CD4-positive, alpha-beta T cell (primary cell): Measurements from ENCODE around the gene ATP7A. TPM values are rescaled to one million over a fixed set of nuclear protein-coding genes. Genes with fewer than 3 reads are reported as not detected.

Source experiments
- ATAC-seq: fragments of 200-7000 bp; cut with Tn5 transposase; one replicate; pipeline ENCODE4 v1.10.0; 2022; ENCODE audit warnings: mild to moderate bottlenecking; ENCODE audit not compliant: poor library complexity
- CTCF ChIA-PET: fragments of 350-600 bp; sonication (Branson Sonifier 250); formaldehyde crosslinking; loops from one replicate; lab custom pipeline; 2021; ENCODE audit warnings: antibody characterized with exemption, inconsistent platforms; lab: Charles Lee
- POLR2A ChIA-PET: fragments of 350-600 bp; sonication (Branson Sonifier 250); formaldehyde crosslinking; loops from one replicate; lab custom pipeline; 2021; ENCODE audit warnings: antibody characterized with exemption, inconsistent platforms; lab: Charles Lee
- DNase-seq, 14 experiments: peaks; one replicate each; pipeline ENCODE4 v3.0.0-alpha.2; 2013 to 2020; ENCODE audit warnings: mixed read lengths in 2 of 14
- H3K27ac ChIP-seq, 2 donors: one replicate each; pipeline versions ENCODE4 v1.5.1 to v1.7.0; 2013; ENCODE audit warnings: low read length in 2 of 2, low read depth in 1 of 2, mild to moderate bottlenecking in 1 of 2
- H3K27me3 ChIP-seq, 2 experiments: 1 replicate in 1 of 2; 2 replicates in 1 of 2; pipeline versions ENCODE4 v1.6.1 to v1.7.0; 2013; ENCODE audit warnings: low read length in 2 of 2, control low read depth in 1 of 2, mild to moderate bottlenecking in 1 of 2, moderate library complexity in 1 of 2; ENCODE audit not compliant: insufficient read depth in 2 of 2, control insufficient read depth in 1 of 2
- H3K36me3 ChIP-seq: one replicate; pipeline ENCODE4 v1.6.1; 2013; ENCODE audit warnings: low read length, control low read depth; ENCODE audit not compliant: insufficient read depth
- H3K4me1 ChIP-seq: one replicate; pipeline ENCODE4 v1.6.1; 2013; ENCODE audit warnings: low read length, control low read depth; ENCODE audit not compliant: insufficient read depth
- H3K4me3 ChIP-seq: one replicate; pipeline ENCODE4 v1.5.1; 2013; ENCODE audit warnings: mild to moderate bottlenecking, low read length, moderate library complexity
- H3K9me3 ChIP-seq, 2 experiments: 1 replicate in 1 of 2; 2 replicates in 1 of 2; pipeline versions ENCODE4 v1.6.1 to v1.7.0; 2013; ENCODE audit warnings: low read length in 2 of 2, mild to moderate bottlenecking in 2 of 2, control low read depth in 1 of 2, moderate library complexity in 1 of 2; ENCODE audit not compliant: control insufficient read depth in 1 of 2, insufficient read depth in 1 of 2
- H3K27ac Mint-ChIP-seq: one replicate; pipeline ENCODE4 v1.8.0; 2020; ENCODE audit warnings: mixed read lengths
- H3K27me3 Mint-ChIP-seq: one replicate; pipeline ENCODE4 v1.8.0; 2021; ENCODE audit warnings: mixed read lengths
- H3K36me3 Mint-ChIP-seq: one replicate; pipeline ENCODE4 v1.8.0; 2021; ENCODE audit warnings: low read depth, mixed read lengths
- H3K4me1 Mint-ChIP-seq: one replicate; pipeline ENCODE4 v1.8.0; 2021; ENCODE audit warnings: low read depth, mixed read lengths
- H3K4me3 Mint-ChIP-seq: one replicate; pipeline ENCODE4 v1.8.0; 2020; ENCODE audit warnings: mild to moderate bottlenecking, mixed read lengths
- H3K9me3 Mint-ChIP-seq: one replicate; pipeline ENCODE4 v1.8.0; 2020; ENCODE audit warnings: mixed read lengths
- intact Hi-C, 2 experiments: fragments of 100-400 bp; cut with DNase I in 1 of 2; cut with micrococcal nuclease in 1 of 2; formaldehyde crosslinking; loops; one replicate each; pipeline versions ENCODE4 v1.15.1 to v1.9.0; 2023 to 2025; cut with DNase I, micrococcal nuclease
- total RNA-seq, 174 experiments: library from RNA in 2 of 174; stranded (reverse) in 2 of 174; gene quantifications; one replicate each; pipeline ENCODE4 v1.2.3 and lab custom pipeline; 2021 to 2026
- TF ChIP-seq, protein P1 (sequence below): fragments of 200-600 bp; IDR thresholded peaks from one replicate; pipeline ENCODE4 v1.8.0; 2022; ENCODE audit warnings: antibody characterized with exemption, mild to moderate bottlenecking

ATP7A gene
- total RNA-seq, 2 experiments from 2014 or later = 12.1 to 12.8 TPM

GRCh38 chrX:78046362-78046761 is 135.9 kb downstream of the ATP7A start:
- Histone ChIP-seq H3K9me3 (no peaks in the 10 kb centered on the region), H3K36me3 (peaks cover 4% of the 10 kb centered on the region), H3K27ac (no peak overlapping the region), H3K4me3 (no peak overlapping the region), H3K27me3 (no peaks in the 10 kb centered on the region), H3K4me1 (no peaks in the 10 kb centered on the region)
- POLR2A ChIA-PET = no interaction called here
- TF ChIP-seq, protein P1, sequence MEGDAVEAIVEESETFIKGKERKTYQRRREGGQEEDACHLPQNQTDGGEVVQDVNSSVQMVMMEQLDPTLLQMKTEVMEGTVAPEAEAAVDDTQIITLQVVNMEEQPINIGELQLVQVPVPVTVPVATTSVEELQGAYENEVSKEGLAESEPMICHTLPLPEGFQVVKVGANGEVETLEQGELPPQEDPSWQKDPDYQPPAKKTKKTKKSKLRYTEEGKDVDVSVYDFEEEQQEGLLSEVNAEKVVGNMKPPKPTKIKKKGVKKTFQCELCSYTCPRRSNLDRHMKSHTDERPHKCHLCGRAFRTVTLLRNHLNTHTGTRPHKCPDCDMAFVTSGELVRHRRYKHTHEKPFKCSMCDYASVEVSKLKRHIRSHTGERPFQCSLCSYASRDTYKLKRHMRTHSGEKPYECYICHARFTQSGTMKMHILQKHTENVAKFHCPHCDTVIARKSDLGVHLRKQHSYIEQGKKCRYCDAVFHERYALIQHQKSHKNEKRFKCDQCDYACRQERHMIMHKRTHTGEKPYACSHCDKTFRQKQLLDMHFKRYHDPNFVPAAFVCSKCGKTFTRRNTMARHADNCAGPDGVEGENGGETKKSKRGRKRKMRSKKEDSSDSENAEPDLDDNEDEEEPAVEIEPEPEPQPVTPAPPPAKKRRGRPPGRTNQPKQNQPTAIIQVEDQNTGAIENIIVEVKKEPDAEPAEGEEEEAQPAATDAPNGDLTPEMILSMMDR = no peak
- CTCF ChIA-PET = no interaction called here
- Mint-ChIP-seq H3K9me3 (no peaks in the 10 kb centered on the region), H3K36me3 (peaks cover 42% of the 10 kb centered on the region), H3K27me3 (no peaks in the 10 kb centered on the region), H3K4me1 (no peaks in the 10 kb centered on the region), H3K27ac (no peak overlapping the region), H3K4me3 (no peak overlapping the region)
- ATAC-seq (no peak), DNase-seq (no peak)
- intact Hi-C loops = loop anchor here in 1 of 2 experiments (10.0 kb wide), 1 partner anchor 58 kb away; the partner anchor contains the start of gene PGK1

DNA sequence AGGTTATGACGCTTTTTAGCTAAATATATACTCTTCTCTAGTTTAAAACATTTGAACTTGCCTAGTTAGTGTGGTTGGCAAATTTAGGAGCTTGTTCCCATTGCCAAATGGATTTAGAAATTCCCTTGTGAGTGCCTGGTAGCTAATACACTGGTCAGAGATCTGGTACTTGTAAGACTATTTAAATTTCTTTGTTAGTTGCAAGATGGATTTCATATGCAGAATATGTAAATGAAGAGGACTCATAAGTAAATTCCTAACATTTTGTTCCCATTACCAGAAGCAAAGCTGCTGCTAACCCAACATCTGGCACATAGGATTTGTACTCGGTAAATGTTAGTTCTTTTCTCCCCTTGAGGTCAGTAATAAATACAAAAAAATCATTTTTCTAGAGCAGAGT is 137.6 kb downstream of the ATP7A start:
- ATAC-seq = no peak
- no peak for DNase-seq
- Mint-ChIP-seq H3K27ac (no peak overlapping the region), H3K27me3 (no peaks in the 10 kb centered on the region), H3K4me1 (no peaks in the 10 kb centered on the region), H3K9me3 (no peaks in the 10 kb centered on the region), H3K36me3 (peaks cover 34% of the 10 kb centered on the region), H3K4me3 (no peak overlapping the region)
- Histone ChIP-seq H3K4me3 (no peak overlapping the region), H3K36me3 (peaks cover 4% of the 10 kb centered on the region), H3K27me3 (no peaks in the 10 kb centered on the region), H3K4me1 (no peaks in the 10 kb centered on the region), H3K27ac (no peak overlapping the region), H3K9me3 (no peaks in the 10 kb centered on the region)
- ChIA-PET POLR2A (no interaction called here), CTCF (interaction anchor here (1.2 kb wide), 1 partner anchor 24 kb away, joined by 4 read pairs; no protein-coding TSS in a partner anchor)
- TF ChIP-seq, protein P1 = no peak
- intact Hi-C loops = loop anchor here in 1 of 2 experiments (10.0 kb wide), 1 partner anchor 57 kb away; the partner anchor contains the start of gene PGK1

GRCh38 chrX:78063687-78064086 is 153.2 kb downstream of the ATP7A start:
- H3K27ac ChIP-seq = no peak overlapping the region
- no peak overlapping the region for H3K27ac Mint-ChIP-seq
- CTCF ChIA-PET = no interaction called here

More at GRCh38 chrX:78063687-78064086, 153.2 kb downstream of the ATP7A start:
- no peaks in the 10 kb centered on the region for H3K4me1 Mint-ChIP-seq
- intact Hi-C loops = no loop called here
- no peak overlapping the region for H3K4me3 ChIP-seq
- POLR2A ChIA-PET = no interaction called here
- no peaks in the 10 kb centered on the region for H3K4me1 ChIP-seq
- TF ChIP-seq, protein P1 = no peak
- no peak overlapping the region for H3K4me3 Mint-ChIP-seq
- H3K36me3 ChIP-seq = no peaks in the 10 kb centered on the region
- ATAC-seq (no peak), DNase-seq (no peak)
- H3K36me3 Mint-ChIP-seq = no peaks in the 10 kb centered on the region
- no peaks in the 10 kb centered on the region for H3K9me3 ChIP-seq
- no peaks in the 10 kb centered on the region for H3K27me3 ChIP-seq
- H3K9me3 Mint-ChIP-seq = no peaks in the 10 kb centered on the region
- H3K27me3 Mint-ChIP-seq = no peaks in the 10 kb centered on the region
